Uterus (tissue), 4 donors: Measurements from ENCODE around the gene PAK3. TPM values are rescaled to one million over a fixed set of nuclear protein-coding genes. Genes with fewer than 3 reads are reported as not detected.

ENCODE experiments used
- DNase-seq, 2 donors: peaks; one replicate each; pipeline ENCODE4 v3.0.0-alpha.2; 2019 to 2020
- H3K27ac ChIP-seq, 2 donors: fragments of 200-600 bp; sonication (generic); 1 replicate in 1 of 2; 2 replicates in 1 of 2; pipeline ENCODE4 v1.5.1; 2016 to 2018
- H3K27me3 ChIP-seq, 2 donors: fragments of 200-600 bp; sonication (generic); one replicate each; pipeline ENCODE4 v1.5.1; 2018 to 2019; ENCODE audit warnings: control low read depth in 1 of 2
- H3K36me3 ChIP-seq, 2 donors: fragments of 200-600 bp; sonication (generic); one replicate each; pipeline ENCODE4 v1.5.1; 2019; ENCODE audit warnings: control low read depth in 1 of 2
- H3K4me1 ChIP-seq, 2 donors: fragments of 200-600 bp; sonication (generic); one replicate each; pipeline ENCODE4 v1.5.1; 2018 to 2019; ENCODE audit warnings: control low read depth in 1 of 2
- H3K4me3 ChIP-seq, 2 donors: fragments of 200-600 bp; sonication (generic); 1 replicate in 1 of 2; 2 replicates in 1 of 2; pipeline ENCODE4 v1.5.1; 2018 to 2019; ENCODE audit warnings: mild to moderate bottlenecking in 1 of 2
- H3K9me3 ChIP-seq, 2 donors: fragments of 200-600 bp; sonication (generic); one replicate each; pipeline ENCODE4 v1.5.1; 2019; ENCODE audit warnings: control low read depth in 1 of 2
- CTCF ChIP-seq, 4 experiments: fragments of 200-600 bp in 2 of 4; fragments of 450-650 bp in 2 of 4; sonication (generic) in 2 of 4; IDR thresholded peaks; one replicate each; pipeline ENCODE4 v1.5.1; 2016 to 2019; ENCODE audit warnings: antibody characterized with exemption in 4 of 4, mild to moderate bottlenecking in 2 of 4, moderate library complexity in 1 of 4
- POLR2A ChIP-seq, 2 donors: fragments of 450-650 bp; IDR thresholded peaks; one replicate each; pipeline ENCODE4 v1.6.1; 2016; ENCODE audit warnings: antibody characterized with exemption in 2 of 2, mild to moderate bottlenecking in 1 of 2, moderate library complexity in 1 of 2
- intact Hi-C: fragments of 100-400 bp; cut with DNase I; formaldehyde crosslinking; loops from one replicate; pipeline ENCODE4 v1.15.1; 2023; ENCODE audit warnings: low total_unique reads
- total RNA-seq, 4 donors: library from RNA; depleted of rRNA in 3 of 4; stranded (reverse); fragments of >200 nt in 3 of 4; gene quantifications; one replicate each; pipeline versions ENCODE4 v1.1.0 to v1.2.4, GENCODE V29; 2014 to 2023
- donor health status: DM: yes; HTN: yes; CAD: no.

PAK3 gene
- total RNA-seq, 4 donors from 2014 or later = 2.1 to 24.8 (median 14.9) TPM

GRCh38 chrX:111182997-111183396, 87.0 kb downstream of the PAK3 start:
- no peak overlapping the region for H3K4me3 ChIP-seq
- peaks cover 0 to 6% of the 10 kb centered on the region in 2 donors for H3K27me3 ChIP-seq
- no peaks in the 10 kb centered on the region for H3K4me1 ChIP-seq
- no peak overlapping the region for H3K27ac ChIP-seq
- no peak for DNase-seq
- intact Hi-C loops = no loop called here
- TF ChIP-seq CTCF (IDR thresholded peaks at IDR 0.05) (no peak), POLR2A (IDR thresholded peaks at IDR 0.05) (no peak)
- no peaks in the 10 kb centered on the region for H3K36me3 ChIP-seq
- H3K9me3 ChIP-seq = no peaks in the 10 kb centered on the region

- H3K27ac ChIP-seq = no peak overlapping the region
- H3K4me3 ChIP-seq = no peak overlapping the region
- H3K36me3 ChIP-seq = no peaks in the 10 kb centered on the region
- no peaks in the 10 kb centered on the region for H3K4me1 ChIP-seq
- no peak for DNase-seq
- intact Hi-C loops = no loop called here
- H3K27me3 ChIP-seq = no peaks in the 10 kb centered on the region
- no peaks in the 10 kb centered on the region for H3K9me3 ChIP-seq
- TF ChIP-seq CTCF (IDR thresholded peaks at IDR 0.05) (no peak), POLR2A (IDR thresholded peaks at IDR 0.05) (no peak)
Measured at GRCh38 chrX:111191598-111191997, 95.6 kb downstream of the PAK3 start.

- intact Hi-C loops = no loop called here
- no peak overlapping the region for H3K4me3 ChIP-seq
- H3K27ac ChIP-seq = no peak overlapping the region
- H3K4me1 ChIP-seq = no peaks in the 10 kb centered on the region
- H3K27me3 ChIP-seq = peaks cover 0 to 8% of the 10 kb centered on the region in 2 donors
- DNase-seq = no peak
- no peaks in the 10 kb centered on the region for H3K36me3 ChIP-seq
- TF ChIP-seq POLR2A (IDR thresholded peaks at IDR 0.05) = no peak
- no peak for TF ChIP-seq CTCF (IDR thresholded peaks at IDR 0.05)
- no peaks in the 10 kb centered on the region for H3K9me3 ChIP-seq
Measured at GRCh38 chrX:111199505-111199904, 103.5 kb downstream of the PAK3 start.

- intact Hi-C loops = no loop called here
- H3K27ac ChIP-seq = no peak overlapping the region
- H3K4me3 ChIP-seq = no peak overlapping the region
- DNase-seq = no peak
- TF ChIP-seq POLR2A (IDR thresholded peaks at IDR 0.05) (no peak), CTCF (IDR thresholded peaks at IDR 0.05) (no peak)
- H3K4me1 ChIP-seq = no peaks in the 10 kb centered on the region
- H3K9me3 ChIP-seq = no peaks in the 10 kb centered on the region
- peaks cover 0 to 8% of the 10 kb centered on the region in 2 donors for H3K27me3 ChIP-seq
- H3K36me3 ChIP-seq = no peaks in the 10 kb centered on the region
Measured at GRCh38 chrX:111200327-111200726, 104.3 kb downstream of the PAK3 start.

- no peak overlapping the region for H3K27ac ChIP-seq
- intact Hi-C loops = no loop called here
- H3K4me3 ChIP-seq = no peak overlapping the region
- no peaks in the 10 kb centered on the region for H3K9me3 ChIP-seq
- no peak for TF ChIP-seq CTCF (IDR thresholded peaks at IDR 0.05)
- no peak for TF ChIP-seq POLR2A (IDR thresholded peaks at IDR 0.05)
- H3K36me3 ChIP-seq = no peaks in the 10 kb centered on the region
- no peaks in the 10 kb centered on the region for H3K27me3 ChIP-seq
- no peaks in the 10 kb centered on the region for H3K4me1 ChIP-seq
- DNase-seq = no peak
Measured at GRCh38 chrX:111207851-111208250, 111.9 kb downstream of the PAK3 start.
